GM20000 (cell line): ENCODE measurements around the gene NEU4.

Source experiments
- DNase-seq: peaks from one replicate; pipeline ENCODE4 v3.0.0; 2012; ENCODE audit warnings: low spot score
- TF ChIP-seq, protein P1 (sequence below): IDR thresholded peaks from 2 replicates; pipeline ENCODE4 v1.5.1; 2012; ENCODE audit warnings: mild to moderate bottlenecking, control low read depth; ENCODE audit errors: extremely low read depth, missing control alignments

NEU4 gene

DNA sequence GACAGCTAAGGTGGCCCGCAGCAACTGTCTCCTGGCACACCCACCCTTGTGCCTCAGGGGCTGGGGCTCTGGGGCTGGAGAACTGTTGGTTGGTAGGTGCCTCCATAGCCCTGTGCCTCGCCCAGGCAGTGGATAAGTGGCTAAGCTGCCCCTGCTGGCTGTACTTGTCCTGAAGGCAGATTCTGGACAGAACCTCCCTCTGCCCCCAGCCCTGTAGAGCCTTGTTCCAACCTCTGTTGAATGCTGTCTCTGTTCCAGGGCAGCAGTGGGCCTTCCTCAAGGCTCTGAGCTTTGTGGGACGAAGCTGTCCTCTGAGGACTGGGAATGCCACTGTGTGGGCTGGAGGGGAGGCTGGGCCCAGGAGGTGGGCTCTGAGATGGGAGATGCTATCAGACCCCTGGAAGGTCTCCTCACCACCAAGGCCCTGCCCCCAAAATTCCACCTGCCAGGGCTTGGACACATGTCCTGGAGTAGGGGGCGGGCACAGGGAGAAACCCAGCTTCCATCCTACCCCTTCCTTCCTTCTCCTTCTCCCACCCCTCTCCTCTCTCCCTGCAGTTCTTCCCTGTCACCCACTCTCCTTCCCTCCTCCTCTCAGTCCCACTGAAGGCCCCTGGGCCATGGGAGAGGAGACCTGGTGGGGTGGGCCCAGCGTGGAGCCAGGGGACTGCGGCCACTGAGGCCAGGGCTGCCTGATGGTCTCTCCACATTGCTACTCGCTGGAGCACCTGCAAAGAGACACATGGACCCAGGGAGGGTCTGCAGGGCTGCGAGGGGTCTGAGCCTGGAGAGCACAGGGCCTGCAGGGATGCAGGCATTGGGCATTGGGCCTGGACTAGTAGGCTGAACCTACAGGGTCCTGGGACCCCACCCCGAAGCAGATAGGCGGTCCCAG is 51.4 kb downstream of the NEU4 start:
- TF ChIP-seq, protein P1, sequence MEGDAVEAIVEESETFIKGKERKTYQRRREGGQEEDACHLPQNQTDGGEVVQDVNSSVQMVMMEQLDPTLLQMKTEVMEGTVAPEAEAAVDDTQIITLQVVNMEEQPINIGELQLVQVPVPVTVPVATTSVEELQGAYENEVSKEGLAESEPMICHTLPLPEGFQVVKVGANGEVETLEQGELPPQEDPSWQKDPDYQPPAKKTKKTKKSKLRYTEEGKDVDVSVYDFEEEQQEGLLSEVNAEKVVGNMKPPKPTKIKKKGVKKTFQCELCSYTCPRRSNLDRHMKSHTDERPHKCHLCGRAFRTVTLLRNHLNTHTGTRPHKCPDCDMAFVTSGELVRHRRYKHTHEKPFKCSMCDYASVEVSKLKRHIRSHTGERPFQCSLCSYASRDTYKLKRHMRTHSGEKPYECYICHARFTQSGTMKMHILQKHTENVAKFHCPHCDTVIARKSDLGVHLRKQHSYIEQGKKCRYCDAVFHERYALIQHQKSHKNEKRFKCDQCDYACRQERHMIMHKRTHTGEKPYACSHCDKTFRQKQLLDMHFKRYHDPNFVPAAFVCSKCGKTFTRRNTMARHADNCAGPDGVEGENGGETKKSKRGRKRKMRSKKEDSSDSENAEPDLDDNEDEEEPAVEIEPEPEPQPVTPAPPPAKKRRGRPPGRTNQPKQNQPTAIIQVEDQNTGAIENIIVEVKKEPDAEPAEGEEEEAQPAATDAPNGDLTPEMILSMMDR, result no peak
- no peak for DNase-seq

DNA sequence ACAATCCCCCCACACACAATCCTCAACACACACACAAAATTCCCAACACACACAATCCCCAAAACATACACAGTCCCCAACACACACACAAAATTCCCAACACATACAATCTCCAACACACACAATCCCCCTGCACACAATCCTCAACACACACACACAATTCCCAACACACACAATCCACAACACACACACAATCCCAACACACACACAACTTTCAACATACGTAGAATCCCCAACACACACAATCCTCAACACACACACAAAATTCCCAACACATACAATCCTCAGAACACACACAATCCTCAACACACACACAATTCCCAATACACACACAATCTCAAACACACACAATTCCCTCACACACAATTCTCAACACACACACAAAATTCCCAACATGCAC is 52.3 kb downstream of the NEU4 start:
- DNase-seq, result no peak
- TF ChIP-seq, protein P1, result no peak

DNA sequence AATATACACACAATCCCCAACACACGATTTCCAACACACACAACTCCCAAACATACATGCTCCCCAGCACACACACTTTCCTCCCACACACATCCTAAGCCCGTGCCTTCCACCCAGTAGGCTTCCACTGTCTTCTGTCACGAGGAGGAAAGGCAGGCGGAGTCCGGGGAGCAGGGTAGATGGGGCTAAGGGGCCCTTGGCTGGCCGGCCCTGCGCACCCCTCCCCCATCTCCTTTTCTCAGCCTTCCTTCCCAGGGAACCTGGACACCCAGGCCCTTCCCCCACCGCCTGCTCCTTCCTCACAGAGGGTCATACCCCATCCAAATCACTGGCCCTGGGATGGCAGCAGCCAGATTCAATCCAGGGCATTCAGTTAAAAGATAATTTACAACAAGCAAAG is 53.1 kb downstream of the NEU4 start:
- TF ChIP-seq, protein P1, result no peak
- DNase-seq, result no peak

DNA sequence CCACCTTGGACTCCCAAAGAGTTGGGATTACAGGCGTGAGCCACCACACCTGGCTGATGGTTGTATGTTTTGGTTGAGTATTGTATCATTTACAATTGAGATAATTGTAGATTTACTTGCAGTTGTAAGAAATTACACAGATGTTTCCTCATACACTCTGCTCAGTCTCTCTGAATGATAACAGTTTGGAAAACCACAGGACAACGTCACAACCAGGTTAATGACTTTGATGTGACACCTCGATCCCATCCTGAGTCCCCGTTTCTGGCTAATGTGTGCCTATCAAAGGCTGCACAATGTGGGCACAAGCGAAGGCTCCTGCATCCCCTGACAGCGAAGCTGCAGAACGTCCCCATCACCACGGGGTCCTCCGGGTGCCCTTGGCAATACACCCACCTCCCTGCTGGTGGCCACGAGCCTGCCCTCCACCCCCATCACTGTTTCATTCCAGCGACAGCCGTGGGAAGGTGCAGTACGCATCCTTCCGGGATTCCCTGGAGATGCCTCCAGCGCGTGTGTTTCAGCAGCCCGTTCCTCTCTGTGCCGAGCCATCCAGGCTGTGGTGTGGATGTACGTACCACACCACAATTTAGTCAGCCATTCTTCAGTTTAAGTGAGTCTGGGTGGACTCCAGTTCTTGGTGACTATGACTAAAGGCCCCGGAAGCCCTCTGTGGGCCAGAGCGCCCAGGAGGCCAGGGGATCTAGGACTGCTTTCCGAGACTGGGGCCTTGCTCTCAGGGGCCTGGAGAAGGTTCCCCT is 54.0 kb downstream of the NEU4 start:
- DNase-seq, result no peak
- TF ChIP-seq, protein P1, result no peak

GRCh38 chr2:241863536-241863954 is 54.6 kb downstream of the NEU4 start:
- DNase-seq, result no peak
- TF ChIP-seq, protein P1, result no peak

GRCh38 chr2:241864168-241864849 is 55.3 kb downstream of the NEU4 start:
- DNase-seq, result no peak
- TF ChIP-seq, protein P1, result no peak
